GM18858 (cell line): Measurements from ENCODE around the gene IQGAP2.

Experiments
- ATAC-seq: cut with Tn5 transposase; IDR thresholded peaks from one replicate; pipeline ENCODE4 v1.9.1; 2021; ENCODE audit not compliant: unreplicated experiment

IQGAP2 gene

GRCh38 chr5:76704131-76704663, 301.1 kb downstream of the IQGAP2 start:
- no peak for ATAC-seq

- ATAC-seq = no peak
Observed at GRCh38 chr5:76705574-76705973, 302.5 kb downstream of the IQGAP2 start.

GRCh38 chr5:76709762-76710161, 306.7 kb downstream of the IQGAP2 start:
- ATAC-seq = no peak

- ATAC-seq = peak; percentile 55
Observed at GRCh38 chr5:76710991-76711390, 307.9 kb downstream of the IQGAP2 start.

- no peak for ATAC-seq
Observed at GRCh38 chr5:76714751-76715485, 311.8 kb downstream of the IQGAP2 start.

- ATAC-seq = no peak
Observed at GRCh38 chr5:76715486-76715735, 312.3 kb downstream of the IQGAP2 start.

- no peak for ATAC-seq
Observed at GRCh38 chr5:76715736-76716455, 312.8 kb downstream of the IQGAP2 start, which contains the start of gene F2R. Gene F2R (plus strand): TSS chr5:76716126. CDS start chr5:76716308, 182 bp downstream.

GRCh38 chr5:76716456-76717157, 313.5 kb downstream of the IQGAP2 start:
- no peak for ATAC-seq

- no peak for ATAC-seq
Observed at GRCh38 chr5:76717222-76718083, 314.4 kb downstream of the IQGAP2 start.

- ATAC-seq = no peak
Observed at GRCh38 chr5:76718381-76718832, 315.3 kb downstream of the IQGAP2 start.

GRCh38 chr5:76718880-76719279, 315.8 kb downstream of the IQGAP2 start:
- no peak for ATAC-seq

- ATAC-seq = peak; percentile 93
Observed at GRCh38 chr5:76720988-76721569, 318.0 kb downstream of the IQGAP2 start.

GRCh38 chr5:76723266-76723665, 320.2 kb downstream of the IQGAP2 start:
- no peak for ATAC-seq

- no peak for ATAC-seq
Observed at GRCh38 chr5:76723906-76724305, 320.8 kb downstream of the IQGAP2 start.

GRCh38 chr5:76724871-76725270, 321.8 kb downstream of the IQGAP2 start:
- no peak for ATAC-seq

GRCh38 chr5:76728965-76729364, 325.9 kb downstream of the IQGAP2 start:
- no peak for ATAC-seq

GRCh38 chr5:76729373-76730290, 326.5 kb downstream of the IQGAP2 start:
- no peak for ATAC-seq

- no peak for ATAC-seq
Observed at GRCh38 chr5:76732405-76733048, 329.4 kb downstream of the IQGAP2 start.

- peak; percentile 51 for ATAC-seq
Observed at GRCh38 chr5:76733049-76733417, 329.9 kb downstream of the IQGAP2 start.
